H1 (cell line): Measurements from ENCODE around the gene LYZL4. TPM values are rescaled to one million over a fixed set of nuclear protein-coding genes. Genes with fewer than 3 reads are reported as not detected.

Source experiments
- CTCF ChIA-PET: fragments of 300-600 bp; sonication (Branson Sonifier 250); formaldehyde crosslinking; loops from one replicate; lab custom pipeline; 2021; ENCODE audit not compliant: partially characterized antibody; lab: Charles Lee
- POLR2A ChIA-PET: fragments of 300-600 bp; sonication (Branson Sonifier 250); formaldehyde crosslinking; loops from one replicate; lab custom pipeline; 2021; ENCODE audit warnings: inconsistent platforms; ENCODE audit not compliant: partially characterized antibody; lab: Charles Lee
- DNase-seq, 2 experiments: peaks; one replicate each; pipeline versions ENCODE4 v3.0.0 to v3.0.0-alpha.2; 2010 to 2022; ENCODE audit warnings: low spot score in 2 of 2, low read depth in 1 of 2, mixed read lengths in 1 of 2
- FAIRE-seq: peaks from 2 replicates; lab custom pipeline; 2011; peaks lifted over from hg19 to GRCh38; lab: Jason Lieb, UNC
- H2AFZ ChIP-seq: 2 replicates; pipeline ENCODE4 v1.8.1; 2012; ENCODE audit warnings: low read length, inconsistent platforms
- H2AK5ac ChIP-seq: 2 replicates; pipeline ENCODE4 v1.6.1; 2013; ENCODE audit warnings: low read depth, low read length
- H2BK120ac ChIP-seq: replicated peaks from 2 replicates; pipeline ENCODE3; 2013; ENCODE audit warnings: low read depth, low read length, inconsistent platforms
- H2BK12ac ChIP-seq: 2 replicates; pipeline ENCODE4 v1.6.1; 2013; ENCODE audit warnings: low read depth, low read length
- H2BK15ac ChIP-seq: 2 replicates; pipeline ENCODE4 v1.6.1; 2013; ENCODE audit warnings: low read length
- H2BK20ac ChIP-seq: 2 replicates; pipeline ENCODE4 v1.6.1; 2013; ENCODE audit warnings: low read length
- H2BK5ac ChIP-seq: 2 replicates; pipeline ENCODE4 v1.6.1; 2013; ENCODE audit warnings: low read depth, low read length
- H3K14ac ChIP-seq: 2 replicates; pipeline ENCODE4 v1.6.1; 2013; ENCODE audit warnings: inconsistent platforms; ENCODE audit not compliant: insufficient read length
- H3K18ac ChIP-seq: 2 replicates; pipeline ENCODE4 v1.6.1; 2013; ENCODE audit warnings: low read length; ENCODE audit errors: extremely low read depth
- H3K23ac ChIP-seq: 2 replicates; pipeline ENCODE4 v1.6.1; 2013; ENCODE audit warnings: inconsistent platforms; ENCODE audit not compliant: insufficient read length
- H3K23me2 ChIP-seq: 2 replicates; pipeline ENCODE4 v1.6.1; 2013; ENCODE audit warnings: low read depth, low read length
- H3K27ac ChIP-seq: 2 replicates; pipeline ENCODE4 v1.6.1; 2011; ENCODE audit warnings: low read depth, low read length, inconsistent platforms
- H3K27me3 ChIP-seq, 4 experiments: replicated peaks in 1 of 4; 1 replicate in 1 of 4; 2 replicates in 3 of 4; pipeline versions ENCODE4 v1.6.1 to v1.8.1; 2011 to 2013; ENCODE audit warnings: low read length in 3 of 4, mild to moderate bottlenecking in 3 of 4, inconsistent platforms in 2 of 4, mixed read lengths in 2 of 4, moderate library complexity in 1 of 4; ENCODE audit not compliant: control insufficient read depth in 3 of 4, insufficient read depth in 3 of 4; ENCODE audit errors: extremely low read depth in 1 of 4
- H3K36me3 ChIP-seq, 4 experiments: 2 replicates each; pipeline versions ENCODE4 v1.6.1 to v1.8.1; 2011 to 2013; ENCODE audit warnings: mild to moderate bottlenecking in 4 of 4, low read length in 3 of 4, moderate library complexity in 2 of 4, control low read depth in 1 of 4, inconsistent platforms in 1 of 4; ENCODE audit not compliant: insufficient read depth in 4 of 4, control insufficient read depth in 2 of 4
- H3K4ac ChIP-seq: replicated peaks from 2 replicates; pipeline ENCODE3; 2013; ENCODE audit warnings: low read length, low read depth, mixed read lengths, inconsistent platforms; ENCODE audit not compliant: insufficient read length
- H3K4me1 ChIP-seq, 4 experiments: replicated peaks in 1 of 4; 1 replicate in 1 of 4; 2 replicates in 3 of 4; pipeline versions ENCODE4 v1.6.1 to v1.8.1; 2011 to 2013; ENCODE audit warnings: low read length in 3 of 4, inconsistent platforms in 2 of 4, mixed read lengths in 1 of 4; ENCODE audit not compliant: insufficient read depth in 4 of 4, control insufficient read depth in 3 of 4
- H3K4me2 ChIP-seq, 2 experiments: 2 replicates each; pipeline versions ENCODE4 v1.6.1 to v1.8.1; 2011 to 2013; ENCODE audit warnings: low read depth in 2 of 2, low read length in 2 of 2, control low read depth in 1 of 2, inconsistent platforms in 1 of 2, mild to moderate bottlenecking in 1 of 2; ENCODE audit not compliant: insufficient read depth in 1 of 2
- H3K4me3 ChIP-seq, 4 experiments: fragments of 200-600, 300-600 bp in 1 of 4; sonication (generic), shearing (Covaris generic), sonication (Bioruptor Twin) in 1 of 4; 2 replicates each; pipeline versions ENCODE4 v1.5.1 to v1.8.1; 2011 to 2016; ENCODE audit warnings: low read length in 4 of 4, low read depth in 3 of 4, control low read depth in 2 of 4, inconsistent platforms in 2 of 4, mild to moderate bottlenecking in 2 of 4, mixed read lengths in 1 of 4, moderate library complexity in 1 of 4; ENCODE audit not compliant: insufficient read depth in 2 of 4; ENCODE audit errors: extremely low read depth in 1 of 4
- H3K56ac ChIP-seq: replicated peaks from 2 replicates; pipeline ENCODE3; 2013; ENCODE audit warnings: low read depth, mild to moderate bottlenecking, mixed read lengths, low read length, inconsistent platforms; ENCODE audit not compliant: insufficient read length
- H3K79me1 ChIP-seq: 2 replicates; pipeline ENCODE4 v1.6.1; 2013; ENCODE audit warnings: low read depth, low read length, control low read depth
- H3K79me2 ChIP-seq, 2 experiments: 2 replicates each; pipeline versions ENCODE4 v1.6.1 to v1.8.1; 2012 to 2013; ENCODE audit warnings: low read length in 2 of 2, mild to moderate bottlenecking in 2 of 2, inconsistent platforms in 1 of 2; ENCODE audit not compliant: insufficient read depth in 2 of 2, control insufficient read depth in 1 of 2
- H3K9ac ChIP-seq, 4 experiments: replicated peaks in 1 of 4; 1 replicate in 1 of 4; 2 replicates in 3 of 4; pipeline versions ENCODE4 v1.6.1 to v1.8.1; 2011 to 2013; ENCODE audit warnings: low read depth in 3 of 4, low read length in 3 of 4, control low read depth in 2 of 4, mild to moderate bottlenecking in 2 of 4, moderate library complexity in 2 of 4, inconsistent platforms in 1 of 4; ENCODE audit errors: extremely low read depth in 1 of 4
- H3K9me3 ChIP-seq, 2 experiments: 2 replicates each; pipeline versions ENCODE4 v1.6.1 to v1.8.1; 2012 to 2013; ENCODE audit warnings: mild to moderate bottlenecking in 2 of 2, moderate library complexity in 2 of 2, control low read depth in 1 of 2, inconsistent platforms in 1 of 2, low read depth in 1 of 2, low read length in 1 of 2, mixed read lengths in 1 of 2; ENCODE audit not compliant: insufficient read depth in 2 of 2
- H4K20me1 ChIP-seq, 2 experiments: replicated peaks in 1 of 2; 2 replicates each; pipeline versions ENCODE3 to v1.8.1; 2011 to 2013; ENCODE audit warnings: inconsistent platforms in 2 of 2, low read length in 2 of 2, mild to moderate bottlenecking in 1 of 2; ENCODE audit not compliant: insufficient read depth in 2 of 2, control insufficient read depth in 1 of 2
- H4K5ac ChIP-seq: 2 replicates; pipeline ENCODE4 v1.6.1; 2013; ENCODE audit warnings: low read length, low read depth, mixed read lengths, inconsistent platforms; ENCODE audit not compliant: insufficient read length
- H4K8ac ChIP-seq: 2 replicates; pipeline ENCODE4 v1.8.0; 2013; ENCODE audit warnings: mild to moderate bottlenecking, moderate library complexity, low read length, inconsistent platforms; ENCODE audit not compliant: insufficient read depth; ENCODE audit errors: extremely low read depth
- H4K91ac ChIP-seq: replicated peaks from 2 replicates; pipeline ENCODE3; 2013; ENCODE audit warnings: low read length, mixed read lengths, inconsistent platforms; ENCODE audit not compliant: insufficient read length
- CBX8 ChIP-seq: fragments of 300-800, 300-1000 bp; sonication (generic); IDR thresholded peaks from 2 replicates; pipeline ENCODE4 v1.7.1; 2016; ENCODE audit warnings: low read depth, low read length, borderline replicate concordance
- CTCF ChIP-seq, 3 experiments: IDR thresholded peaks; 1 replicate in 2 of 3; 2 replicates in 1 of 3; pipeline versions ENCODE4 v1.5.1 to v1.6.1; 2011; ENCODE audit warnings: low read length in 3 of 3, mild to moderate bottlenecking in 3 of 3, inconsistent platforms in 2 of 3, low read depth in 1 of 3, moderate library complexity in 1 of 3; ENCODE audit not compliant: insufficient read depth in 1 of 3; ENCODE audit errors: control extremely low read depth in 1 of 3
- HDAC2 ChIP-seq, 2 experiments: fragments of 300-600 bp in 1 of 2; sonication (generic) in 1 of 2; IDR thresholded peaks; 2 replicates each; pipeline ENCODE4 v1.6.1; 2011 to 2012; ENCODE audit warnings: low read depth in 2 of 2, low read length in 2 of 2, mild to moderate bottlenecking in 2 of 2, moderate library complexity in 2 of 2, borderline replicate concordance in 1 of 2, inconsistent platforms in 1 of 2
- KDM4A ChIP-seq: IDR thresholded peaks from one replicate; pipeline ENCODE4 v1.7.1; 2012; ENCODE audit warnings: low read depth, mild to moderate bottlenecking, moderate library complexity, low read length, inconsistent platforms; ENCODE audit not compliant: severe bottlenecking
- MAFK ChIP-seq: IDR thresholded peaks from 2 replicates; pipeline ENCODE4 v1.6.1; 2012; ENCODE audit warnings: low read depth, mild to moderate bottlenecking, improper control_type of control experiment, low read length
- POLR2A ChIP-seq, 2 experiments: IDR thresholded peaks; 1 replicate in 1 of 2; 2 replicates in 1 of 2; pipeline ENCODE4 v1.6.1; 2011; ENCODE audit warnings: low read depth in 2 of 2, low read length in 2 of 2, mild to moderate bottlenecking in 2 of 2; ENCODE audit errors: control extremely low read depth in 1 of 2
- RXRA ChIP-seq: IDR thresholded peaks from 2 replicates; pipeline ENCODE4 v1.6.1; 2011; ENCODE audit warnings: low read depth, mild to moderate bottlenecking, low read length, moderate library complexity; ENCODE audit not compliant: insufficient read depth
- SIRT6 ChIP-seq: IDR thresholded peaks from one replicate; pipeline ENCODE4 v1.7.1; 2012; ENCODE audit warnings: low read length, inconsistent platforms
- SP4 ChIP-seq: IDR thresholded peaks from 2 replicates; pipeline ENCODE4 v1.6.1; 2012; ENCODE audit warnings: low read length, inconsistent platforms
- WGBS, 2 experiments: shearing (Covaris generic) in 1 of 2; methylation state at CpG; one replicate each; pipeline versions ENCODE4 v1.1.6 to v1.1.7; 2013 to 2015; ENCODE audit warnings: low lambda C conversion rate in 2 of 2, mixed read lengths in 2 of 2, inconsistent platforms in 1 of 2, low coverage in 1 of 2, missing lambda C conversion rate in 1 of 2; ENCODE audit not compliant: insufficient replicate concordance in 2 of 2, insufficient coverage in 1 of 2, insufficient read length in 1 of 2; ENCODE audit errors: extremely low coverage in 1 of 2, missing lambda C conversion rate in 1 of 2; 5-methylcytosine and 5-hydroxymethylcytosine counted together
- polyA plus RNA-seq, 7 experiments: library from polyadenylated mRNA; depleted of rRNA in 3 of 7; stranded (reverse) in 5 of 7; unstranded in 2 of 7; fragments of >200 nt in 5 of 7; fragments of 200-250 nt in 2 of 7; gene quantifications; 1 replicate in 5 of 7; 2 replicates in 1 of 7; 4 replicates in 1 of 7; pipeline versions ENCODE4 v1.2.1 to v1.2.3, GENCODE V29; 2011 to 2013; ENCODE audit warnings: missing spikeins in 2 of 7, mixed read lengths in 2 of 7
- total RNA-seq: library from RNA; stranded (reverse); fragmentation: NEBNext Ultra II Directional; extraction: Animal tissue kit (Norgen Biotek cat#: 25700); gene quantifications from 2 replicates; pipeline ENCODE4 v1.2.1, GENCODE V29; 2021

The LYZL4 gene
- total and polyA plus RNA-seq, 2 of the 8 experiments (the other 6 are each of a cell fraction or from before 2014, with no cell fraction given), result not detected

GRCh38 chr3:42432485-42432884, 22.1 kb upstream of the LYZL4 start:
- WGBS, 2 experiments, result 79% methylated on average over 2 of the region's 2 CpGs; no CpG with 5 or more reads in 1 of the 2 experiments
- H3K9ac ChIP-seq, result no peak overlapping the region

More at GRCh38 chr3:42432485-42432884, 22.1 kb upstream of the LYZL4 start:
- Histone ChIP-seq H3K56ac (no peak overlapping the region), H3K4me3 (no peak overlapping the region), H3K79me2 (no peaks in the 10 kb centered on the region), H3K4me2 (no peak overlapping the region), H3K9me3 (0 out of 4 replicates have a peak, but pooled peaks cover 0 to 7% of the 10 kb centered on the region in 2 experiments), H3K36me3 (no peaks in the 10 kb centered on the region), H2BK12ac (no peak overlapping the region), H4K20me1 (no peaks in the 10 kb centered on the region), H2BK15ac (no peak overlapping the region), H3K4me1 (no peaks in the 10 kb centered on the region), H3K23me2 (no peaks in the 10 kb centered on the region), H4K91ac (no peak overlapping the region), H2AFZ (no peak overlapping the region), H3K14ac (no peak overlapping the region), H3K4ac (no peak overlapping the region), H2BK20ac (no peak overlapping the region), H3K18ac (no peak overlapping the region), H2BK5ac (no peak overlapping the region), H3K23ac (no peak overlapping the region), H2AK5ac (no peak overlapping the region), H4K8ac (no peak overlapping the region), H4K5ac (no peak overlapping the region), H3K27ac (no peak overlapping the region), H3K27me3 (no peaks in the 10 kb centered on the region; a peak in 1 of 7 replicates), H2BK120ac (no peak overlapping the region), H3K79me1 (no peaks in the 10 kb centered on the region)
- CTCF ChIA-PET, result no interaction called here
- DNase-seq (no peak), FAIRE-seq (no peak)
- POLR2A ChIA-PET, result no interaction called here
- TF ChIP-seq SIRT6, result no peak
- TF ChIP-seq MAFK, result no peak
- TF ChIP-seq CTCF (IDR thresholded peaks at IDR 0.05; ENCODE audit: control extremely low read depth in 1 of 3, insufficient read depth in 1 of 3, low read depth in 1 of 3, low read length in 3 of 3), result no peak
- no peak for TF ChIP-seq HDAC2 (IDR thresholded peaks at IDR 0.05; ENCODE audit: borderline replicate concordance in 1 of 2, low read depth in 2 of 2, low read length in 2 of 2)
- no peak for TF ChIP-seq CBX8
- no peak for TF ChIP-seq POLR2A (IDR thresholded peaks at IDR 0.05; ENCODE audit: control extremely low read depth in 1 of 2, low read depth in 2 of 2, low read length in 2 of 2)
- TF ChIP-seq RXRA, result no peak
- TF ChIP-seq KDM4A, result no peak
- no peak for TF ChIP-seq SP4
